Anterior cingulate cortex (tissue), 58 donors: Measurements from ENCODE around the gene TSPAN11.
A peak's percentile ranks its signal among the peaks of the same experiment; 100 is the strongest.
"Not testable (repeated sequence)": the region's sequence is repeated elsewhere in the genome, so short reads cannot be mapped to it uniquely, and the experiment has no call there.

Experiments
- DNase-seq, 58 donors: peaks; one replicate each; lab custom pipeline; 2025; lab: John Stamatoyannopoulos, UW

Gene TSPAN11

GRCh38 chr12:30926243-30927221 lies at the start of gene TSPAN11:
TSS of gene TSPAN11 (plus strand) at chr12:30926748. CDS start at chr12:30953992, 27,244 bp downstream.
- DNase-seq: peak in 41 of 58 donors; percentile 6 to 53 (median 24)

DNA sequence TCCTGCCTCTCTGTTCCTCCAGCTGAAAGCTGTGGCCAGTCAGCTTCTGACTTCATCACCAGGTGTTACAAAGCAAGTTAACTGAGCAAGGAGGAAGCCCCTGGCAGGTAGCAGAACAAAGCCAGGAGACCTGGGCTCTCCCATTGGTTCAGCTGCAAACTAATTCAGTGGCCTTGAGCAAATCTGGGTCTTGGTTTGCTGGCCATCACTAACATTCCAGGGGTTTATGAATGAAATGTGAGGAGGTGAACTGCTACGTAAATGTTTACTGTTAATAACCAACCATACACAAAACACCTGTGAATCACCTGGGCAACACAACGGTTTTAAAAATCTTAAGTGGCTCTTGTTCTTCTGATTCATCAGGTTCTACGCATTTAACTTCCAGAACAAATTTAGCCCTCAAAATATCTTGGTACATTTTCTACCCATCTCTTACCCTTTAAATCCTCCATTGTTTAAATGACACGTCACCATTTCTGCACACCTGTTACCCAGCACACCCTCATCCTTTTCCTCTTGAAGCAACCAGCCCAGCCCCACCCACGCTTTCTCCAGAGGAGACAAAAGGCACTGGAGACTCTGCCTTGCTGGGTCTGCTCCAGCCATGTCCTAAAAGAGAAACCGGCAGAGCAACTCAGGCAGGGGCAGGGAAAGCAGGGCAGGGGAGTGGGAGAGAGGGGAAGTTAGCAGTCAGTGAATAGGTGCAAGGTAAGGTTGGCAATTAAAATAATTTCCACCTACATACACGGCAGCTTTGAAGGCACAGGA lies 49.3 kb upstream of the TSPAN11 start:
- DNase-seq: peak in 1 of 58 donors; percentile 41

- DNase-seq: no peak
These were observed 48.5 kb upstream of the TSPAN11 start for GRCh38 chr12:30878024-30878423.

DNA sequence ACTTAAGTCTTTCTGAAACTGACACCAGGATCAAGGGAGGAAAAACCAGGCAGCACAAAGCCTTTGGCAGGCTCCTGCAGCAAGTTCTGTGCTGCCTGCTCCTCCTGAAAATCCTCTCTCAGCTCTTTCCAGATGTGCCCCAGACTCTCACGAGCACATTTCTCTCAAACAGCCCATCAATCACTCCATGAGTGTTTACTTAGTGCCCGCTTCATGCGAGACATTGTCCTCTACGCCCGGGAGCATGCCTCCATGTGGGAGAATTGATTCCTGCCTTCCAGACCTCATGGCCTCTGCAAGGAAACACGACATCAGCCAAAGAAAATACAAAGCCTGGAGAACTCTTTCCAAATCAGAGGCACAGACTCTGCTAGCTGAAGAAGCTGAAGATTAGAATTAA lies 46.5 kb upstream of the TSPAN11 start:
- DNase-seq: no peak

- no peak for DNase-seq
These were observed 45.7 kb upstream of the TSPAN11 start for GRCh38 chr12:30880813-30881212.

- DNase-seq: no peak
These were observed 43.8 kb upstream of the TSPAN11 start for GRCh38 chr12:30882706-30883105.

GRCh38 chr12:30884799-30885198 lies 41.7 kb upstream of the TSPAN11 start:
- no peak for DNase-seq

DNA sequence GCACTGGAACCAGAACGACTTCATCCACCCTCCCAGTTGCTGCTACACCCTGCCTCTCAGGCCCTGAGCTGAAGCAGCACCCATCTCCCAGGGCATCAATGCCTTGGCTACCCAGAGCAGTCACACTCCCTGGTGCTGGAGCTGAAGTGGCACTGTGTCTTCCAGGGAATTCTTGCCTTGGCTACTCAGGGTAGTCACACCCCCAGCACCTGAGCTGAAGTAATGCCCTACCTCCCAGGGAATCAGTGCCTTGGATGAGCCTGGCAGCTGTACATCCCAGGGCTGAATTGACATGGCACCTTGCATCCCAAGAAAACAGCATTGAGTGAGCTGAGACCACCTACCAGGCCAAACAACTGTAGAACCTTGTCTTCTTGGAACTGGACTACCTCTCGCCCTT lies 41.2 kb upstream of the TSPAN11 start:
- no peak for DNase-seq

- no peak for DNase-seq
These were observed 39.3 kb upstream of the TSPAN11 start for GRCh38 chr12:30887226-30887625.

- DNase-seq: no peak
These were observed 38.3 kb upstream of the TSPAN11 start for GRCh38 chr12:30888241-30888640.

GRCh38 chr12:30894531-30894930 lies 32.0 kb upstream of the TSPAN11 start:
- DNase-seq: not testable (repeated sequence)

- peak in 5 of 58 donors; percentile 2 to 43 (median 24) for DNase-seq
These were observed 30.1 kb upstream of the TSPAN11 start for GRCh38 chr12:30896461-30896860.

GRCh38 chr12:30898846-30899245 lies 27.7 kb upstream of the TSPAN11 start:
- DNase-seq: no peak

- DNase-seq: no peak
These were observed 26.2 kb upstream of the TSPAN11 start for GRCh38 chr12:30900351-30900750.

GRCh38 chr12:30902001-30902400 lies 24.5 kb upstream of the TSPAN11 start:
- DNase-seq: no peak

- no peak for DNase-seq
These were observed 24.0 kb upstream of the TSPAN11 start for GRCh38 chr12:30902596-30902995.

GRCh38 chr12:30905463-30906009 lies 21.0 kb upstream of the TSPAN11 start:
- no peak for DNase-seq

- no peak for DNase-seq
These were observed 18.3 kb upstream of the TSPAN11 start for GRCh38 chr12:30908076-30908721.

DNA sequence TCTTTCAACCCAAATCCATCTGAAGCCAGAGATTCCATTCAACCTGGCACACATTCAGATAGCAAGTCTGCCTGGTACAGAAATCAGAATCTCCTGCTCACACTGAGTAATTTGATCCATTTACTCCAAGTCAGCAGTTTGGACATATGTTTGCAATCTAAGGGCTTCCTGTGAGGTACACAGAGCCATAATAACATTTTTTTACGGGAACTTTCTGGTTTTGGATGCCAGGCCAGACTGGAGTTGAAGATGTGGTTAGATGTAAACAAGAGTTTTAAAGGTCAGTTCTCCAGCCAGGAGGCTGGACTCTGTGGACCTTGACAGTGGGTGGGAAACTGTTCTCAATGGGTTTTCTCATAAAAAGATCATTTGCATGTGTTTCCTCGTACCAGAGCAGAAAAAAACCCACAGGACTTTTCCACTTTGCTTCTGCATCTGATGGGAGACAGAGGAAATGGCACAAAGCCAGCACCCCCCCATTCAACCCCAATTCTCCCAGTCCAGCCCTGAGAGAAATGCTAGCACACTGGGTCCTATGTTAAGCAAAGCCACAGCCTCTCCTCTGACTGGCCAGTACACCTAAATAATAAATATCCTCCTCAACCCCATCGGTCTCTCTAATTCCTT lies 17.7 kb upstream of the TSPAN11 start:
- no peak for DNase-seq
